GM21619 (cell line): ENCODE results near the gene MISP.
"Not testable (repeated sequence)": the region's sequence is repeated elsewhere in the genome, so short reads cannot be mapped to it uniquely, and the experiment has no call there.

Experiments
- ATAC-seq: cut with Tn5 transposase; IDR thresholded peaks from one replicate; pipeline ENCODE4 v1.9.1; 2021; ENCODE audit not compliant: unreplicated experiment

MISP gene

GRCh38 chr19:745138-745537 is 5.8 kb upstream of the MISP start:
- not testable (repeated sequence) for ATAC-seq

DNA sequence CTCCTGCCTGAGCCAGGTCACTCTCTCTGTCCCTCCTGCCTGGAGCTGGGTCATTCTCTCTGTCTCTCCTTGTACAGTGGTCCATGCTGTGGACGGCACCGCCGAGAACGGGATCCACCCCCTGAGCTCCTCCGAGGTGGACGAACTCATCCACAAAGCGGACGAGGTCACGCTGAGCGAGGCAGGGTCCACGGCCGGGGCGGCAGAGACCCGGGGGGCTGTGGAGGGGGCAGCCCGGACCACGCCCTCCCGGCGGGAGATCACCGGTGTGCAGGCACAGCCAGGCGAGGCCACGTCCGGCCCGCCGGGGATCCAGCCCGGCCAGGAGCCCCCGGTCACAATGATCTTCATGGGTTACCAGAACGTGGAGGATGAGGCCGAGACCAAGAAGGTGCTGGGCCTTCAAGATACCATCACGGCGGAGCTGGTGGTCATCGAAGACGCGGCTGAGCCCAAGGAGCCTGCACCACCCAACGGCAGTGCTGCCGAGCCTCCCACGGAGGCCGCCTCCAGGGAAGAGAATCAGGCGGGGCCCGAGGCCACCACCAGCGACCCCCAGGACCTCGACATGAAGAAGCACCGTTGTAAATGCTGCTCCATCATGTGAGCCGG is 4.6 kb upstream of the MISP start:
- no peak for ATAC-seq

- ATAC-seq = no peak
Observed at GRCh38 chr19:746956-747355, 4.0 kb upstream of the MISP start.

GRCh38 chr19:747432-748273 is 3.3 kb upstream of the MISP start:
- ATAC-seq = no peak

GRCh38 chr19:748274-748598 is 2.7 kb upstream of the MISP start:
- ATAC-seq = no peak

GRCh38 chr19:749811-750210 is 1.1 kb upstream of the MISP start:
- ATAC-seq = no peak

DNA sequence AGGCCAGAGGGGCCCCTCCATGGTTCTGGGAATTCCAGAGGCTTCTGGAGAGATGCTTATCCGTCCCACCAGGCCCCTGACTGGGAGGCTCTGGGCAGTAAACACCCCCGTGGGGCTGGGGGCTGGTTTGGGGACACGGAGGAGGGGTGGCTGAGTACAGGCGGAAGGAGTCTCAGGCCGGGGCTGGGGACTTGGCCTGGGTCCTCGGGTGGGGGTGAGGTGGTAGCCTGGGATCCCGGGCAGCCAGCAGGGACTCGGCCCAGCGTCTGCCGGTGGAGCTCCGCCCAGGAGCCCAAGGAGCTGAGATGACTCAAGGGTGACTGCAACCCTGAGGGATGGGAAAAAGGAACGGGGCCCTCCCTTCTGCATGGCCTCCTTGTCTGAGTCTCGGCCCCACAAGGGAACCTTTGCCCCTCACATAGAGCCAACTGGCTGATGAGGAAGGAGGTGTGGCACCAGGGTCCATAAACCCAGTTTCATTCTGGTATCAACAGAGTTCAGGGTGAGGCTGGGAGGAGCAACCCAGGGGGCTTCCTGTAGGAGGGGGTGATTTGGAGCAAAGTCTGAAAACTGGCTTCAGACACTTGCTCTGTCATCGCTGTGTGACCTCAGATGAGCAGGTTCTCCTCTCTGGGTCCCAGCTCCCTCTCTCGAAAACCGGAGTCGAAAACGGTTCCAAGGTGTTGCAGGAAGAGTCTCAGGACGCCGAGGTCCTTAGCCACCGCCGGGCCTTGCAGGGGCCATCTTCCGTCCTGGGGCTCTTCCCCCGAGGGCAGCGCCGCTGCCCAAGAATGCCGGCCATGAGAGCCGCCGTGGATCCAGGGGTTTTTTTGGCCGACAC is 809 bp downstream of the MISP start:
- no peak for ATAC-seq

GRCh38 chr19:752652-753517 is 2.0 kb downstream of the MISP start:
- ATAC-seq = no peak

DNA sequence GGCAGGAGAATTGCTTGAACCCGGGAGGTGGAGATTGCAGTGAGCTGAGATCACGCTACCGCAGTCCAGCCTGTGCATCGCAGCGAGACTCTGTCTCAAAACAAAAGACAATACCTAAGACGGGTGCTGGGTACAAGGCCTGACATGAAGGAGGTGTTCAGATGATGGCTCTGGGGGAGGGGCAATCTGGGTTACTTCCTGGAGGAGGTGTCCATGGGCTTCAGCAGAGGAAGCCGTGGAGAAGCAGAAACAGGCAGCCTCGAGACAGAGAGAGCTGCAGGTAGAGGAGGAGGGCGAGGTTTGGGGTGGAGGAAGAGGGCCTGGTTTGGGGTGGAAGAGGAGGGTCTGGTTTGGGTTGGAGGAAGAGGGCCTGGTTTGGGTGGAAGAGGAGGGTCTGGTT is 3.6 kb downstream of the MISP start:
- no peak for ATAC-seq

DNA sequence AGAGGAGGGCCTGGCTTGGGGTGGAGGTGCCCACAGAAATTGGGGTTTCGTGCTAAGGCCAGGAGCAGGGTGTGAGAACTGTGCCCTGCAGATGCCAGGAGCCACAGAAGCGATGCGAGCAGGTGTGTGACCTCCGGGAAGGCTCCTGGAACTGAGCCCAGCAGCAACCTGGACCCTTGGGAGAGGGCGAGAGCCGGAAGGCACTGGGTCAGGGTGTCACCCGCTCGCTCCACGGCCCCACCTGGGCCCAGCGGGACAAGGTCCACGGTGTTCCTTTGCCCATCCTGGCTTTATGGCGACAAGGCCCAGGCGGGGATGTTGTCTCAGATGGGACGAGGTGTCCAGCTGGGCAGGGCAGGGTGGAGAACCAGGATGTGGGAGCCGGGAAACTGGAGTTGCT is 4.2 kb downstream of the MISP start:
- no peak for ATAC-seq

GRCh38 chr19:756236-756635 is 5.3 kb downstream of the MISP start:
- ATAC-seq = no peak

GRCh38 chr19:756821-757688 is 6.1 kb downstream of the MISP start:
- ATAC-seq = no peak

DNA sequence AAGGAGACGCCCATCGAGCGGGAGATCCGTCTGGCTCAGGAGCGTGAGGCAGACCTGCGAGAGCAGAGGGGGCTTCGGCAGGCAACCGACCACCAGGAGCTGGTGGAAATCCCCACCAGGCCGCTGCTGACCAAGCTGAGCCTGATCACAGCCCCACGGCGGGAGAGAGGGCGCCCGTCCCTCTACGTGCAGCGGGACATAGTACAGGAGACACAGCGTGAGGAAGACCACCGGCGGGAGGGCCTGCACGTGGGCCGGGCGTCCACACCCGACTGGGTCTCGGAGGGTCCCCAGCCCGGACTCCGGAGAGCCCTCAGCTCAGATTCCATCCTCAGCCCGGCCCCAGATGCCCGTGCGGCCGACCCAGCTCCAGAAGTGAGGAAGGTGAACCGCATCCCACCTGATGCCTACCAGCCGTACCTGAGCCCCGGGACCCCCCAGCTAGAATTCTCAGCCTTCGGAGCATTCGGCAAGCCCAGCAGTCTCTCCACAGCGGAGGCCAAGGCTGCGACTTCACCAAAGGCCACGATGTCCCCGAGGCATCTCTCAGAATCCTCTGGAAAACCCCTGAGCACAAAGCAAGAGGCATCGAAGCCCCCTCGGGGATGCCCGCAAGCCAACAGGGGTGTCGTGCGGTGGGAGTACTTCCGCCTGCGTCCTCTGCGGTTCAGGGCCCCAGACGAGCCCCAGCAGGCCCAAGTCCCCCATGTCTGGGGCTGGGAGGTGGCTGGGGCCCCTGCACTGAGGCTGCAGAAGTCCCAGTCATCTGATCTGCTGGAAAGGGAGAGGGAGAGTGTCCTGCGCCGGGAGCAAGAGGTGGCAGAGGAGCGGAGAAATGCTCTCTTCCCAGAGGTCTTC is 7.1 kb downstream of the MISP start:
- ATAC-seq = no peak

GRCh38 chr19:763181-763580 is 12.3 kb downstream of the MISP start:
- no peak for ATAC-seq

DNA sequence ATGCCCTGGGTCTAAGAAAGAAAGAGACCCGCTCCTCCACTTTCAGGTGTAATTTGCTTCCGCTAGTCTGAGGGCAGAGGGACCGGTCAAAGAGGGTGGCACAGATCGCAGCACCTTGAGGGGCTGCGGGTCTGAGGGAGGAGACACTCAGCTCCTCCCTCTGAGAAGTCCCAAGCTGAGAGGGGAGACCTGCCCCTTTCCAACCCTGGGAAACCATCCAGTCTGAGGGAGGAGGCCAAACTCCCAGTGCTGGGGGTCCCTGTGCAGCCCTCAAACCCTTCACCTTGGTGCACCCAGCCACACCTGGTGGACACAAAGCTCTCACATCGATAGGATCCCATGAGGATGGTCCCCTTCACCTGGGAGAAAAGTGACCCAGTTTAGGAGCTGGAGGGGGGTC is 13.0 kb downstream of the MISP start:
- no peak for ATAC-seq

DNA sequence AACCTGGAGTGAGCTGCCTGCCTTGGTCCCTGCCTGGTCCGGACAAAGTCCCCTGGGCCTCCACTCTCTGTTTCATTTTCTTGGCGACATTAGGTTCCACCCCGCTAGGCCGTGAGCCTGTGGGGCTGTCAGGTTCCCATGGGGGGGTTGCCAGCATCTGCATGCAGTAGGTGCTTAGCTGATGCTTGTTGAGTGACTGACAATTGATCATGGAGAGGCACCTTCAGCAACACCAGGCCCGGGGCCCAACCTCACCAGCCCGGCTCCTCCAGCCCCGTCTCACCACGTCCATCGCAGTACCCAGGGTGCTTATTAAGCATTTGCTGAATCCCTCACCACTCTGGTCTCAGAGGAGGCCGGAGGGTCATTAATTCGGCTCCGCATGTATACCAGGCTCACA is 13.4 kb downstream of the MISP start:
- no peak for ATAC-seq

GRCh38 chr19:765179-765738 is 14.3 kb downstream of the MISP start:
- ATAC-seq = no peak

GRCh38 chr19:768424-768823 is 17.5 kb downstream of the MISP start:
- ATAC-seq = no peak

DNA sequence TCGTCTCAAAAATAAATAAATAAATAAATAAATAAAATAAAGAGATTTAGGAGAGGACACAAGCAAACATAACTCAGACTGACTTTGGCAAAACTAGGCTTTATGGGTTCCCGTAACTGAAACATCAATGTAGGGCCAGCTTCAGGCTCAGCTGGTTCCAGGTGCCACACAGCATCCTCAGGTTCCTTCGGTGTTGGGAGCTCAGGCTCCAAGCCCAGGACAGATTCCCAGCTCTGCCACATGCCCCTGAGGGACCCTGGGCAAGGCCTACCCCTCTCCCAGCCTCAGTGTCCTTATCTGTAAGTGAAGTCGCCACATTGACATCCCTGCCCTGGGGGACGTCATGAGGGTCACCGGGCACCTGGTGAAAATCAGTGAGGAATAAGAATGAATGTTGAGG is 18.7 kb downstream of the MISP start:
- no peak for ATAC-seq
